GM21619 (cell line): Measurements from ENCODE around the gene ARHGAP22.
A peak's percentile ranks its signal among the peaks of the same experiment; 100 is the strongest.

Source experiments
- ATAC-seq: cut with Tn5 transposase; IDR thresholded peaks from one replicate; pipeline ENCODE4 v1.9.1; 2021; ENCODE audit not compliant: unreplicated experiment

Gene ARHGAP22

GRCh38 chr10:48634198-48634983 is 29.5 kb upstream of the ARHGAP22 start:
- ATAC-seq, result peak; percentile 94

GRCh38 chr10:48633381-48634197 is 28.7 kb upstream of the ARHGAP22 start:
- peak; percentile 38 for ATAC-seq

GRCh38 chr10:48632166-48632565 is 27.3 kb upstream of the ARHGAP22 start:
- no peak for ATAC-seq

- ATAC-seq, result no peak
Measured at GRCh38 chr10:48627984-48628609, 23.2 kb upstream of the ARHGAP22 start.

- ATAC-seq, result no peak
Measured at GRCh38 chr10:48626986-48627731, 22.3 kb upstream of the ARHGAP22 start.

- ATAC-seq, result no peak
Measured at GRCh38 chr10:48626447-48626846, 21.6 kb upstream of the ARHGAP22 start.

- no peak for ATAC-seq
Measured at GRCh38 chr10:48625826-48626134, 20.9 kb upstream of the ARHGAP22 start.

- ATAC-seq, result no peak
Measured at GRCh38 chr10:48623607-48624132, 18.8 kb upstream of the ARHGAP22 start.

- no peak for ATAC-seq
Measured at GRCh38 chr10:48623009-48623408, 18.1 kb upstream of the ARHGAP22 start.

GRCh38 chr10:48620719-48621118 is 15.8 kb upstream of the ARHGAP22 start:
- ATAC-seq, result no peak

- no peak for ATAC-seq
Measured at GRCh38 chr10:48616436-48616835, 11.6 kb upstream of the ARHGAP22 start.

GRCh38 chr10:48614481-48615390 is 9.9 kb upstream of the ARHGAP22 start:
- ATAC-seq, result peak; percentile 69

GRCh38 chr10:48613016-48613415 is 8.1 kb upstream of the ARHGAP22 start:
- no peak for ATAC-seq

GRCh38 chr10:48612236-48612943 is 7.5 kb upstream of the ARHGAP22 start:
- ATAC-seq, result no peak

GRCh38 chr10:48611133-48611532 is 6.3 kb upstream of the ARHGAP22 start:
- ATAC-seq, result no peak

GRCh38 chr10:48610585-48611093 is 5.8 kb upstream of the ARHGAP22 start:
- ATAC-seq, result no peak

GRCh38 chr10:48609899-48610584 is 5.2 kb upstream of the ARHGAP22 start:
- ATAC-seq, result no peak

- ATAC-seq, result no peak
Measured at GRCh38 chr10:48609441-48609840, 4.6 kb upstream of the ARHGAP22 start.
